Measurements from ENCODE around the gene ERH.

ERH gene

DNA sequence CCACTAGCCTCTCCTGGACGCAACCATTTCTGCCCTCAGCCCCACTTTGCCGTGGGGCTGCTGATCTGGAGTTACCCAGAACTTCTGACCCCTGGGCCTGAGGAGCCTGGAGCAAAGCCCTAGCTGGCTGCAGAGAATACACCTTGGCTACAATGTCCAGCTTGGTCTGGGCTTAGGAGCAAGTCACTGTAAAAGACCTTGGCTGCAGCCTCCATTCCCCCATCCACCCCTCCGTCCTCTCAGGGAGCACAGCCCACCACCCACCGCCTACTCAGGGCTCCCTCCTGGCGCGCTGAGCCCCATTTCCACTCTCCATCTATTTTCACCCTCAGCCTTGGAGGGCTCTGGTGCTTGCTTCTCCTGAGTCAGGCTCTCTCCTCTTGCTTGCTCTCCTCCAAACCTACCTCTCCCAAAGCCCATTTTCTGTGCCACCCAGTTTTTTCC is 42.9 kb downstream of the ERH start:
- DNase-seq, result no peak

DNA sequence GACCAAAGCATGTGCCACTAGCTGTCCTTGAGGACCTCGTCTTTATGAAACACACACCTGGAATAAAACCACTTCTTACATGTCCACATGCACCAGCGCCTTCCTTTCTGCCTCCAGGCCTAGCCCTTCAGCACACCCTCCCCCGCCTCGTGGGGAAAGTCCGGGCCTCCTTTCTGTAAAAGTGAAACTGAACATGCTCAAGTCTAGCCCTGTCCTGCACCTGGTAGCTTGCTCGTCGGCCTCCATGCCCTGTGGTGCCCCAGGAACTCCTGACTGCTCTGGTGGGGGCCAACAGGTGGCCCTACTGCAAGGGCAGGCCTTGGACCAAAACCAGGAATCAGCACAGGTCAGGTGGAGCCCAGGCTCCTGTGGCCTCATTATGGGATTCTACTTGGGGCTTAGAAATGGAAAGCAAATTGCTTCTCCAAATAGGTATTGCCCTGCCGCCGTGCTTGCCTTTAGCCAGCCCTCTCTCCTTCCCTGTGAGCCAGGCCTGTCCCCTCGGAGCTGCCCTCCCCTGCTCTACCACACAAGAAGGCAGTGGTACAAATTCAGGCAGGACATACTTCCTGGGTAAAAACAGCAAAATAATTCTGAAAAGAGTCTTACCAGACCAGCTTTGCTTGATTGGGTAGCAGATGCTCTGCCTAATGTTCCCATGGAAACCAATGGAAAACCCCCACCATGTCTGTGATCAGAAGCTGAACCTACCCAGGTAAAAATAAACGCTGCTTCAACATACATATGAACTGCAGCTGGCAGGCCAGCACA is 43.5 kb downstream of the ERH start:
- no peak for DNase-seq

DNA sequence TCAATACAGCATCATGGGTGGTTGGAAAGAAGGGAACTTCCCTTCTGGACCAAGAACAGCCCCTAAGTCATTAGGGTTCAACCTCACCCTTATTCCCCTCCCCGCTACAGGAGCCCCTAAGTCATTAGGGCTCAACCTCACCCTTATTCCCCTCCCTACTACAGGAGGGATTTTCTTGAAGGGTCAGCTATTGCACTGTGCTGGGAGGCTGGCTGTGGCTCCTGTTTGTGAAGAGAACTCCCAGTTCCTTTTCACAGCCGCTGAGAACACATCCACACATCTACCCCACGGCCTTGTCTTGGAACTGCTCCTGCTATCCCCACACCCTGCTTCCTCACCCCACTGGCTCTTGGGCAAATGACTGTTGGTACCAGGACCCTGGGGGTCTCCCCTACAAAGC is 44.9 kb downstream of the ERH start:
- DNase-seq, result no peak

DNA sequence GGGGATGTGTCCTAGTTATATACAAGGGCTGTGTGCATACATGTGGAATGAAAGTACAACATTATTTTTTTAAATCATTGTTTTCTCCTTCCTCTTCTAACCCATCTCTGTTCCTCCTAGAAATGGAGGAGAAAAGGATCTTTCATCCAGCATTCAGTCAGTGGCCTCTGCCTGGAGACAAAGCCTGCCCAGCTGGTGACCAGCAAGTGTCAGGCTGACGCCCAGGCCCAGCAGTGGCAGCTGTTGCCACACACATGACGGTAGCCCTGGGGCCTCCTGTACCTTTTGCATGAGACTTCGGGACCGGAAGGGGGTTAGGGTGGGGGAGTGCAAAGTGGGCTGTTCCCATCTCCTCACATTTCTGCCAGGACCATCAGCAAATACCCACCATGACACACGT is 46.2 kb downstream of the ERH start:
- DNase-seq, result no peak

DNA sequence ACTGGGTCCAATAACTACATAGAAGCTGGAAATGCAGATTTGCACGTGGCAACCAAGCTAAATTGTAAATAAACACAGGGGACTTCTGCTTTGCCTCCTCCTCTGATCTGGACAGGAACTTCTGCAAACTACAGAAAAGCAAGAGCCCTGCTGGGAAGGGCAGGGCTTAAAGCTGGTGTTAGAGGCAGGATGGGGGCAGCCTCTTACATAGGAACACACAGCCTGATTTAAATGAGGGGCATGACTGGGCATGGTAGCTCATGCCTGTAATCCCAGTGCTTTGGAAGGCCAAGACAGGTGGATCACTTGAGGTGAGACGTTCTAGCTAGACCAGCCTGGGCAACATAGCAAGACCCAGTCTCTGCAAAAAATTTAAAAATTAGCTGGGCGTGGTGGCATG is 46.7 kb downstream of the ERH start:
- no peak for DNase-seq

DNA sequence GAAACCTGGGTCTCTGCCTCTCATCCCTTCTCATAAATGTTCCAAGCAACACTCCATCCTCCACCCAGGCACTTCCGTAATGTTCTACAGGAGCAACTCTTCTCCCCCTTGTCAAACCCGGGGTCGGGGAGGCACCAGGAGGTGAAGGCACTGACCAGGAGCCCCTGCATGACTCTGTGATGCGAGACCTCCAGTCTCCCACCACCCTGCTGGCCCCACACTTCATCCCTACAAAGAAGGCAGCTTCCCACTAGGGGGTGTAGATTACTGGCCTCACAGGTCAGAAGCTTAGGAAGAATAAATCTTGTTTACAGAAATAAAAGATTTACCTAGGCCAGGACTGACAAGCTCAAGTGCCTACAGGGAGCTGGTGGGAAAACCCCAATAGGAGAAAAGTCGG is 47.2 kb downstream of the ERH start:
- no peak for DNase-seq

DNA sequence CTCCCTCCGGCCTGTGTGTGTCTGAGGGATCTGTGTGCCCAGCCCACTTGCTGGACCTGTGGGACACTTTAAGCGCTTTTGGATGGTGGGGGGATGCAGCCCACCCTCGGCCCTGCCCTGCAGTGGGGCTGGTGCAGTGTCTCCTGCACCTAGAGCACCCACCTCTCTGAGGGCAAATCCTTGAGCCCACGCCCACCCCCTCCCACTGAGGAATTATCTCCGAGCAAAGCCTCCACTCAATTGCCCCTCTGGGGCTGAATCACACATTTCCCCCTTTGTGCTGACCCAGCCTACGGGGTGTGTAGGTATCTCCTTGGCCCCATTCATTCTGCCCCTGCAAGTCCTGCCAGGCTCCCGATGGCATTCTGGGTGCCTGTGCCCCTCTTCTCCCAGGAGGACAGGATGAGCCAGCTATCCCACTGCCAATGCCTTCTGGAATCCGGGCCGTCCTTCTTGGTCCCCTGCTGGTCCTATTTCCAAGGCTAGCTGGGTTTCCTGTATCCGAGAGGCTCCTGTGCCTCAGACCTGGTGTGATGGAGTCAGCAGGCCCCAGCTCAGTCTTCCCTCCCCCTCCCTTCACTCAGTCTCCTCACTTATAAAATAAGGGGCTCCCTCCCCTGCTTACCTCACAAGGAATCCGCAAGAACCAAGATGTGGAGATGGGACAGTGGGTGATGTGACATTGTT is 48.9 kb downstream of the ERH start:
- DNase-seq, result no peak

DNA sequence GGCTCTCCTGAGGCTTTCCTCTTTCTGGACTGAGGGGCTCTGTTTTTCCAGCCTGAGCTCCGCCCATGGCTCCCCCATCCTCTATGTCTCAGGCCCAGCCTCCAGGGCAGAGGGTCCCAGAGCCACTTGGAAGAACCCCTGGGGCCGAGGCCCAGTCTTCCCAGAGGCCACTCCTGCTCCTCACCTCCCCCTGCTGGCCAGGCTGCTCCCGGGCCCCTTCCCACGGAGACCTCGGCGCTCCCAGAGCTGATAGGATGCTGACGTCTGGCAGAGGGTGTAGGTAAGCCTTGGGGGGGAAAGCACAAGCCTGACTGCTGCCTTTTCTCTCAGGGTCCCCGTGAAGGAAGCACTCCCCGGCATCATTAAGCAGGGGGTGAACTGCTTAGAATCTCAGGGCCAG is 51.4 kb downstream of the ERH start:
- no peak for DNase-seq

DNA sequence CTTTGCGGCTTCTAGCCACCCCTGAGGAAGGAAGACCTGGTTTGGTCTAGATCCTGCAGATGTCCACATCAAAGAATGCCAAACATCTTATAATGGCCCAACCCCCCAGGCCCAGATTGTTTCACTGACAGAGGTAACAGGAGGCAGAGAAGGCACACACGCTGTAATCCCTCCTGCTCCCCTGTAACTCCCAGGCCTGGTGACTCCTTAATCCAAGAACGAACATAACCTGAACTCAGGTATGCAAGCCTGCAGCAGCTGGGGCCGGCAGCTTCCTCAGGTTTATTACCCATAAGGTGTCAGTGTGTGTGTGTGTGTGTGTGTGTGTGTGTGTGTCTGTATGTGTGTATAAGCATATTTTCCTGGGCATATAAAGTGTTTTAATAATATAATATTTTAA is 52.7 kb downstream of the ERH start:
- no peak for DNase-seq

DNA sequence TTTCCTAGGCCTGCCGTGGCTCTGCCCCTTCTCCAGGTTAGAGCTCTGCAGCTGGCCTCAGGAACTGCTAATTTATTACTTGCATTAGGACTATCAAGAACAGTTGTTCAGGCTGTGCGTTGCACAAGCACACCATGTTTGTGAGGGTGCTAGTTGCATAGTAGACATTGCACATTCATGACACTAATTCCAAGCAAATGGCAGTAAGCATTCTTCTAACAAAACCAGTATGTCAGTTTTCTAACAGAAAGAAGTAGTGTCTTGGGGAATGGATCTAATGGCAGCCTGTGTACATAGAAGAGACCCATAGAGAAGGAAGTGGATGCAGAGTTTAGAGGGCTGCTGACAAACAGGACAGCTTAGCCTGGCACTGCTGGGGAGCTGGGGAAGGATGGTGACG is 53.9 kb downstream of the ERH start:
- no peak for DNase-seq

DNA sequence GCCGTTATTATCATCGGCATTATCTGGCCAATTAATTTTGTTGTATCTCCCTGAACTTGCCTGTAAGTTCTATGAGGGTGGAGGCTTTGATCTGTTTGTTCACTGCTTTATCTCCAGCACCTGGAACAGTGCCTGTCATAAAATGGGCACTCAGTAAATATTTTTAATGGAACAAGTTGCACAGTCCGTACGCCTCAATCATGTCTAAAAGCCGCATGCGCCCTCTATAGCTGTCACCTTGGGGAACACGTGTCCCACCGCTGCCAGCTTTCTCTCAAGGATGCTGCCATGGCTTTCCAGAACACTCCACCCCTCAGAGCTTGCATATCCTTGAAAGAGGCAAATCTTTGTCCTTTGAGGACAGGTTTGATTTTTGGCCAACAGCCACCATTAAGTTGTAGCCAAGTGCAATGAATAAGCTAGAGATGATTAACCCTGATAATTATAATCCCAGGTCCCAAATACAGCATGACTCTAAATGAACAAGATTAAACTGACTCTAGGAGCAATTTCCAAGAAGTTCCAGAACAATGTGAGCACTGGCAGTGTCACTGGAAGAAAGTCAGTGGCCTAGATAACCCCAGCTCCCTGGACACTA is 55.1 kb downstream of the ERH start:
- DNase-seq, result no peak

DNA sequence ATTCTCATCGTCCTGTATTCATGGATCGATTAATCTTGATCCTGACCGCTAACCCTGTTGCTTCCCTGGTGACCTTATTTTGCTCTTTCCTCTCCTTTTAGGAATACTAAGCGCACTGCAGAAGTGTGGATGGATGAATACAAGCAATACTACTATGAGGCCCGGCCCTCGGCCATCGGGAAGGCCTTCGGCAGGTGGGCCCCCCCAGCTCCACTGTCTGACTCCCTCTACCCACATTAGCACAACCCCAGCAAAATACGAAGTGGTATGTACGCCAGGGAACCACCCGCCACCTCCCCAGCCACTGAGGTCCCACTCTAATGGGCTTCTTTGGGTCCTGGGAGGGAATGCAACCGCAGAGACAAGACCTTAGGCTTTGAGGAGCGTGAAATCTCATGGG is 58.7 kb downstream of the ERH start:
- no peak for DNase-seq

DNA sequence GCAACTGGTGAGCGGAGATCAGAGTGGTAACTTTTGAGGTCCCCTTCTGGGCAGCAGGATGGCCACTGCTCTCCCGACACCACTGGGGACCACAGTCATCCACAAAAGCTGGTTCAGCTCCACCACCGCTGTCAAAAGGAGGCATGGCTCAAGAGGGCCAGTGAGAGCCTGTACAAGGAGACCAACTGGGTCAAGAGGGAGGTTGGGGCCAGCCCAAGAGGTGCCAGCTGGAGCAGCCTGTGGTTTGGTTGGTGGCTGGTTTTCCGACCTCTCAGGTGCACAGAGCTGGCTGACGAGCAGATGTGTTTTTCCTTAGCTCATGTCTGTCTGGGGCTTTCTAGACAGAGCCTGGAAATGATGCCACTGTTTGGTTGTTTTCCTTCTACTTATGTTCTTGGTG is 60.1 kb downstream of the ERH start:
- DNase-seq, result no peak

DNA sequence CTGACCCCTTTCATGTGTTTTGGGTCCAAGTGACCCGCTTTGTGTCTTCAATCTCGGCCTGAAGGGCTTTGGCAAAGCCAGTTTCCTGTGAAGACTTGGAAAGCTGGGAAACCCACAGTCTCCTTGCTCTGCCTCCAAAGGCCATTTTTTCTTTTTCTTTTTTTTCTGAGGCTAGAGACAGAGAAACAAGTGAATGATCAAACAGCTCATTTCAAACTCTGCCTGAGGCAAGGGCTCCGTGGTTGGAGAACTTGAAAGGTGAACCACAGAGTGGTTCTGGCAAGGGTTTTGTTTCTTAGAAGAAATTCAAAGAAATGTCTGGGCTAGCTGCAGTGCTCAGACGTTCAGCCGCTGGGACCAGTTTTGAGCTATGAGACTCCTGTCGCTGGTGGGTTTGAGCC is 62.7 kb downstream of the ERH start:
- no peak for DNase-seq

DNA sequence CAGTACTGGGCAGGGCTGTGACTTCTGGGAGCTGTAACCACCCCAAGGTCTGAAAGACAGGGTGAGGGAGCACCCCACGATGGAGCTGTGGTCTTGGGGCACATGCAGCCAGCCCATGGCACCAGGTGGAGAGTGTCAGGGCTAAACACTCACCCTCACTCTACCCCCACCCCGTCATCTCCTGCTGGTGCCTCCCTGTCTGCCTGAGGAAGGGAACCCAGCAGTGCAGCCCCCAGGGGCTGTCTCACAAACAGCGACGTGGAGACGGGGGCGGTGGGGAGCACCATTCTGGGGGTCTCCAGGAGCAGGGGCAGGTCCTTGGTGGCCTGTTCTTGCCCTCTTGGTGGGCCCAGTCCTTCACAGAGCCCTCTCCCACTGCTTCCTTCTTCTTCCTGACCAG is 63.5 kb downstream of the ERH start:
- no peak for DNase-seq

DNA sequence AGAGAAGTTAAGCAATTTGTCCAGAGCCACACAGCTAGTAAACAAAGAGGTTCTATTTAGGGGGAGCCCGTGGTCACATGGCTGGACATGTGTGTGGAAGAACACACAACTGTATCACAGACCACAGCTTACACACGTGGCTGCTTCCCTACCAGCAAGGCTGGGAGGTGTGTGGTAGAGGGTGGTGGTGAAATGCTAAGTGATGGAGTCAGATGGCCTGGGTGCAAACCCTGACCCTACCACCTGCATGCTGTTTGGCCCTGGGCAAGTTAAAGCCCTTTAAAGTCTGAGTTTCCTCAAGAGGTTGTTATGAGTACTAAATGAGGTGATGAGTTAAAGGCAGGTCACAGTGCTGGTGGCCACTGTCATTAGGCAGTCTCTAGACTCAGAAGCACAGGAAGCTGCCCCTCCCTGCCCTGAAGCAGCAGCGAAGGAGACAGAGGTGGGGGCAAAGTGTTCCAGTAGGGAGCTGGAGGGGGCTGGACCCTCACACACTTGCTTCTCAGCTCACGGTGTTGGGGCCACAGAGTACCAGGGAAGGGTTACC is 64.2 kb downstream of the ERH start:
- no peak for DNase-seq

DNA sequence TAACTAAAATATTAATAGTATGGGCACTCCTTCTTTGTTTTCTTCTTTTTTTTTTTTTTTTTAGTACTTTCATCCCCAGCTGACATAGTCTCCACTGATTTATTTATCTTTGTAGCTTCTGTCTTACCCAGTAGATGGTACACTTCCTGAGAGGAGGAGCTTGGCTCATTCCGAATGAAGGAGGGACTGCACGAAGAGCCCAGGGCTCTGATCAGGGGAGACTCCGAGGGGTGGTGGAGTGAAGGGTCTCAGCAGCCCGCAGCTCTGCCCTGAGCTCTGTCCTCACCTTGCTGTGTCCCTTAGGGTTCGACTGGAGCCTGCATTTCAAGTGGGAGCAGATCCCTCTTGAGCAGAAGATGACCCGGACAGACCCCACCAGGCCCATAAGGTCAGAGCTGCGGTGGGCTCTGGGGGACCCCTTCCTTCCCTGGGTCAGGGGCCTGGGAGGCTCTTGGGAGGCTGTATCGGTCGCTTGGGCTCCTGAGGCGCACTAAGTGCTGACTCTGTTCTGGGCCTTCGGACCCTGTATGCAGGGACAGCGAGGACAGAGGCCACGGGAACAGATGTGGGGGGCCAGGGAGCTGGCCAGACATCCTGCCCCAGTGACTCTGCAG is 65.2 kb downstream of the ERH start:
- DNase-seq, result no peak

DNA sequence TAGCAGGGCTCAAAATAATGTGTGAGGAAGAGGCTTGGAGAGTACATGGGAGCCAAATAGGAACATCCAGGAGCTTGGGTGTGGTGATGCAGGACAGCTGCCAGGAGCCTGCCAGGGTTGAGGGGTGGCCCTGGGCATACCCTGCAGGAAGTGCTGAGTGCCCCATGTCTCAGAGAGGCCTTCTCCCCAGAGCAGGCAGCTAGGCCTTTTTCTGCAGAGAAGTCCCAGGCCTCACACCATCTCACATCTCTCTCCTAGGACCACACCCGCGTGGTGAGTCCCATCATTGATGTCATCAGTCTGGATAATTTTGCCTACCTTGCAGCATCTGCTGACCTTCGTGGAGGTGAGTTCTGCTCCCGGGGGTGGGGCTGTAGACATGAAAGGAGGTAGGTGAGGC is 66.9 kb downstream of the ERH start:
- no peak for DNase-seq

Measured in NCI-H446 (cell line).